Measurements from ENCODE around the gene LIAS.
"Not testable (repeated sequence)": the region's sequence is repeated elsewhere in the genome, so short reads cannot be mapped to it uniquely, and the experiment has no call there.

- TF ChIP-seq CTCF (IDR thresholded peaks at IDR 0.05; ENCODE audit: insufficient read depth, low read depth, low read length); EZH2 (IDR thresholded peaks at IDR 0.05; ENCODE audit: insufficient read depth, low read length): not testable (repeated sequence)
Measured at GRCh38 chr4:39411561-39411960, 47.3 kb upstream of the LIAS start.

Data from astrocyte (in vitro differentiated cells and primary cell).